Measurements from ENCODE around the gene OVOL2.
"Not testable (repeated sequence)": the region's sequence is repeated elsewhere in the genome, so short reads cannot be mapped to it uniquely, and the experiment has no call there.

OVOL2 gene

GRCh38 chr20:18041462-18041861, 16.3 kb downstream of the OVOL2 start:
- no peaks in the 10 kb centered on the region for H3K27me3 ChIP-seq (ENCODE audit: control insufficient read depth in 1 of 2, insufficient read depth in 2 of 2, low read length in 2 of 2)

GRCh38 chr20:18039063-18039462, 18.7 kb downstream of the OVOL2 start:
- no peaks in the 10 kb centered on the region for H3K27me3 ChIP-seq (ENCODE audit: control insufficient read depth in 1 of 2, insufficient read depth in 2 of 2, low read length in 2 of 2)

More at GRCh38 chr20:18041462-18041861, 16.3 kb downstream of the OVOL2 start:
- H3K4me1 ChIP-seq (ENCODE audit: control insufficient read depth in 1 of 2, insufficient read depth in 2 of 2, low read length in 2 of 2): no peaks in the 10 kb centered on the region
- H3K36me3 ChIP-seq (ENCODE audit: control insufficient read depth in 1 of 2, insufficient read depth in 2 of 2, low read length in 2 of 2): peaks cover 12 to 60% of the 10 kb centered on the region in 2 donors
- H3K9ac ChIP-seq (ENCODE audit: low read depth in 1 of 2, low read length in 2 of 2): no peak overlapping the region
- no peak overlapping the region for H3K4me3 ChIP-seq (ENCODE audit: low read depth in 1 of 2, low read length in 2 of 2)
- no peak overlapping the region for H3K27ac ChIP-seq (ENCODE audit: low read depth, low read length)
- H3K9me3 ChIP-seq (ENCODE audit: control insufficient read depth in 1 of 2, low read length in 2 of 2): peaks cover 0 to 5% of the 10 kb centered on the region in 2 donors

GRCh38 chr20:18034039-18034438, 23.7 kb downstream of the OVOL2 start:
- Histone ChIP-seq H3K9ac (ENCODE audit: low read depth in 1 of 2, low read length in 2 of 2) (no peak overlapping the region), H3K4me3 (ENCODE audit: low read depth in 1 of 2, low read length in 2 of 2) (no peak overlapping the region), H3K9me3 (ENCODE audit: control insufficient read depth in 1 of 2, low read length in 2 of 2) (no peaks in the 10 kb centered on the region), H3K27me3 (ENCODE audit: control insufficient read depth in 1 of 2, insufficient read depth in 2 of 2, low read length in 2 of 2) (no peaks in the 10 kb centered on the region), H3K27ac (ENCODE audit: low read depth, low read length) (no peak overlapping the region), H3K4me1 (ENCODE audit: control insufficient read depth in 1 of 2, insufficient read depth in 2 of 2, low read length in 2 of 2) (peaks cover 8 to 20% of the 10 kb centered on the region in 2 donors), H3K36me3 (ENCODE audit: control insufficient read depth in 1 of 2, insufficient read depth in 2 of 2, low read length in 2 of 2) (peaks cover 0 to 24% of the 10 kb centered on the region in 2 donors)

More at GRCh38 chr20:18039063-18039462, 18.7 kb downstream of the OVOL2 start:
- peaks cover 0 to 1% of the 10 kb centered on the region in 2 donors for H3K4me1 ChIP-seq (ENCODE audit: control insufficient read depth in 1 of 2, insufficient read depth in 2 of 2, low read length in 2 of 2)
- H3K27ac ChIP-seq (ENCODE audit: low read depth, low read length): no peak overlapping the region
- no peak overlapping the region for H3K9ac ChIP-seq (ENCODE audit: low read depth in 1 of 2, low read length in 2 of 2)
- H3K36me3 ChIP-seq (ENCODE audit: control insufficient read depth in 1 of 2, insufficient read depth in 2 of 2, low read length in 2 of 2): peaks cover 12 to 48% of the 10 kb centered on the region in 2 donors
- peaks cover 0 to 5% of the 10 kb centered on the region in 2 donors for H3K9me3 ChIP-seq (ENCODE audit: control insufficient read depth in 1 of 2, low read length in 2 of 2)
- H3K4me3 ChIP-seq (ENCODE audit: low read depth in 1 of 2, low read length in 2 of 2): no peak overlapping the region

GRCh38 chr20:18032977-18033892, 24.5 kb downstream of the OVOL2 start:
- no peak overlapping the region for H3K4me3 ChIP-seq (ENCODE audit: low read depth in 1 of 2, low read length in 2 of 2)
- no peaks in the 10 kb centered on the region for H3K27me3 ChIP-seq (ENCODE audit: control insufficient read depth in 1 of 2, insufficient read depth in 2 of 2, low read length in 2 of 2)
- no peak overlapping the region for H3K9ac ChIP-seq (ENCODE audit: low read depth in 1 of 2, low read length in 2 of 2)
- peaks cover 0 to 16% of the 10 kb centered on the region in 2 donors for H3K36me3 ChIP-seq (ENCODE audit: control insufficient read depth in 1 of 2, insufficient read depth in 2 of 2, low read length in 2 of 2)
- H3K4me1 ChIP-seq (ENCODE audit: control insufficient read depth in 1 of 2, insufficient read depth in 2 of 2, low read length in 2 of 2): peaks cover 8 to 20% of the 10 kb centered on the region in 2 donors
- H3K9me3 ChIP-seq (ENCODE audit: control insufficient read depth in 1 of 2, low read length in 2 of 2): no peaks in the 10 kb centered on the region
- H3K27ac ChIP-seq (ENCODE audit: low read depth, low read length): no peak overlapping the region

- H3K9ac ChIP-seq (ENCODE audit: low read depth in 1 of 2, low read length in 2 of 2): no peak overlapping the region
- H3K27ac ChIP-seq (ENCODE audit: low read depth, low read length): peak overlapping the region; percentile 42
Observed at GRCh38 chr20:18031888-18032509, 25.7 kb downstream of the OVOL2 start.

GRCh38 chr20:18031050-18031449, 26.7 kb downstream of the OVOL2 start:
- H3K4me1 ChIP-seq (ENCODE audit: control insufficient read depth in 1 of 2, insufficient read depth in 2 of 2, low read length in 2 of 2): peaks cover 8 to 20% of the 10 kb centered on the region in 2 donors

More at GRCh38 chr20:18031888-18032509, 25.7 kb downstream of the OVOL2 start:
- Histone ChIP-seq H3K4me3 (ENCODE audit: low read depth in 1 of 2, low read length in 2 of 2) (no peak overlapping the region), H3K27me3 (ENCODE audit: control insufficient read depth in 1 of 2, insufficient read depth in 2 of 2, low read length in 2 of 2) (no peaks in the 10 kb centered on the region), H3K4me1 (ENCODE audit: control insufficient read depth in 1 of 2, insufficient read depth in 2 of 2, low read length in 2 of 2) (peaks cover 8 to 20% of the 10 kb centered on the region in 2 donors), H3K36me3 (ENCODE audit: control insufficient read depth in 1 of 2, insufficient read depth in 2 of 2, low read length in 2 of 2) (peaks cover 0 to 4% of the 10 kb centered on the region in 2 donors), H3K9me3 (ENCODE audit: control insufficient read depth in 1 of 2, low read length in 2 of 2) (no peaks in the 10 kb centered on the region)

GRCh38 chr20:18030020-18030419, 27.7 kb downstream of the OVOL2 start:
- Histone ChIP-seq H3K4me1 (ENCODE audit: control insufficient read depth in 1 of 2, insufficient read depth in 2 of 2, low read length in 2 of 2) (peaks cover 8 to 20% of the 10 kb centered on the region in 2 donors), H3K9me3 (ENCODE audit: control insufficient read depth in 1 of 2, low read length in 2 of 2) (no peaks in the 10 kb centered on the region), H3K27ac (ENCODE audit: low read depth, low read length) (no peak overlapping the region), H3K9ac (ENCODE audit: low read depth in 1 of 2, low read length in 2 of 2) (no peak overlapping the region), H3K36me3 (ENCODE audit: control insufficient read depth in 1 of 2, insufficient read depth in 2 of 2, low read length in 2 of 2) (peaks cover 0 to 12% of the 10 kb centered on the region in 2 donors), H3K4me3 (ENCODE audit: low read depth in 1 of 2, low read length in 2 of 2) (no peak overlapping the region), H3K27me3 (ENCODE audit: control insufficient read depth in 1 of 2, insufficient read depth in 2 of 2, low read length in 2 of 2) (no peaks in the 10 kb centered on the region)

More at GRCh38 chr20:18031050-18031449, 26.7 kb downstream of the OVOL2 start:
- no peak overlapping the region for H3K9ac ChIP-seq (ENCODE audit: low read depth in 1 of 2, low read length in 2 of 2)
- H3K9me3 ChIP-seq (ENCODE audit: control insufficient read depth in 1 of 2, low read length in 2 of 2): no peaks in the 10 kb centered on the region
- H3K36me3 ChIP-seq (ENCODE audit: control insufficient read depth in 1 of 2, insufficient read depth in 2 of 2, low read length in 2 of 2): peaks cover 0 to 4% of the 10 kb centered on the region in 2 donors
- H3K27me3 ChIP-seq (ENCODE audit: control insufficient read depth in 1 of 2, insufficient read depth in 2 of 2, low read length in 2 of 2): no peaks in the 10 kb centered on the region
- H3K27ac ChIP-seq (ENCODE audit: low read depth, low read length): no peak overlapping the region
- no peak overlapping the region for H3K4me3 ChIP-seq (ENCODE audit: low read depth in 1 of 2, low read length in 2 of 2)

GRCh38 chr20:18027011-18027410, 30.7 kb downstream of the OVOL2 start:
- H3K4me1 ChIP-seq (ENCODE audit: control insufficient read depth in 1 of 2, insufficient read depth in 2 of 2, low read length in 2 of 2); H3K9me3 ChIP-seq (ENCODE audit: control insufficient read depth in 1 of 2, low read length in 2 of 2); H3K4me3 ChIP-seq (ENCODE audit: low read depth in 1 of 2, low read length in 2 of 2); H3K27ac ChIP-seq (ENCODE audit: low read depth, low read length); H3K27me3 ChIP-seq (ENCODE audit: control insufficient read depth in 1 of 2, insufficient read depth in 2 of 2, low read length in 2 of 2); H3K9ac ChIP-seq (ENCODE audit: low read depth in 1 of 2, low read length in 2 of 2): not testable (repeated sequence)
- H3K36me3 ChIP-seq (ENCODE audit: control insufficient read depth in 1 of 2, insufficient read depth in 2 of 2, low read length in 2 of 2): peaks cover 11 to 38% of the 10 kb centered on the region in 2 donors

GRCh38 chr20:18024606-18025127, 33.0 kb downstream of the OVOL2 start:
- H3K36me3 ChIP-seq (ENCODE audit: control insufficient read depth in 1 of 2, insufficient read depth in 2 of 2, low read length in 2 of 2): peaks cover 29 to 54% of the 10 kb centered on the region in 2 donors

GRCh38 chr20:18020931-18021330, 36.8 kb downstream of the OVOL2 start:
- no peak overlapping the region for H3K27ac ChIP-seq (ENCODE audit: low read depth, low read length)
- H3K36me3 ChIP-seq (ENCODE audit: control insufficient read depth in 1 of 2, insufficient read depth in 2 of 2, low read length in 2 of 2): peaks cover 29 to 62% of the 10 kb centered on the region in 2 donors
- H3K4me3 ChIP-seq (ENCODE audit: low read depth in 1 of 2, low read length in 2 of 2): no peak overlapping the region
- no peaks in the 10 kb centered on the region for H3K9me3 ChIP-seq (ENCODE audit: control insufficient read depth in 1 of 2, low read length in 2 of 2)
- no peaks in the 10 kb centered on the region for H3K4me1 ChIP-seq (ENCODE audit: control insufficient read depth in 1 of 2, insufficient read depth in 2 of 2, low read length in 2 of 2)
- H3K9ac ChIP-seq (ENCODE audit: low read depth in 1 of 2, low read length in 2 of 2): no peak overlapping the region
- H3K27me3 ChIP-seq (ENCODE audit: control insufficient read depth in 1 of 2, insufficient read depth in 2 of 2, low read length in 2 of 2): no peaks in the 10 kb centered on the region

More at GRCh38 chr20:18024606-18025127, 33.0 kb downstream of the OVOL2 start:
- H3K4me3 ChIP-seq (ENCODE audit: low read depth in 1 of 2, low read length in 2 of 2): no peak overlapping the region
- H3K9ac ChIP-seq (ENCODE audit: low read depth in 1 of 2, low read length in 2 of 2): no peak overlapping the region
- no peaks in the 10 kb centered on the region for H3K9me3 ChIP-seq (ENCODE audit: control insufficient read depth in 1 of 2, low read length in 2 of 2)
- no peaks in the 10 kb centered on the region for H3K27me3 ChIP-seq (ENCODE audit: control insufficient read depth in 1 of 2, insufficient read depth in 2 of 2, low read length in 2 of 2)
- no peaks in the 10 kb centered on the region for H3K4me1 ChIP-seq (ENCODE audit: control insufficient read depth in 1 of 2, insufficient read depth in 2 of 2, low read length in 2 of 2)
- H3K27ac ChIP-seq (ENCODE audit: low read depth, low read length): no peak overlapping the region
